HG03175 (cell line): ENCODE measurements around the gene TAF6L.
"Not testable (repeated sequence)": the region's sequence is repeated elsewhere in the genome, so short reads cannot be mapped to it uniquely, and the experiment has no call there.

Source experiments
- ATAC-seq: cut with Tn5 transposase; IDR thresholded peaks from one replicate; pipeline ENCODE4 v1.9.1; 2021; ENCODE audit warnings: mild to moderate bottlenecking, moderate library complexity; ENCODE audit not compliant: unreplicated experiment

The TAF6L gene

GRCh38 chr11:62805076-62805892, 34.1 kb downstream of the TAF6L start, which contains the start of gene NXF1:
Gene NXF1, minus strand, starts transcription at chr11:62805440. Its CDS starts 84 bp downstream, at chr11:62805356.
- peak; percentile 82 for ATAC-seq

GRCh38 chr11:62805961-62806441, 34.8 kb downstream of the TAF6L start:
- no peak for ATAC-seq

GRCh38 chr11:62806611-62807121, 35.5 kb downstream of the TAF6L start:
- no peak for ATAC-seq

- ATAC-seq: no peak
Measured at GRCh38 chr11:62810748-62811147, 39.6 kb downstream of the TAF6L start.

GRCh38 chr11:62811659-62812058, 40.5 kb downstream of the TAF6L start:
- ATAC-seq: no peak

GRCh38 chr11:62816557-62816956, 45.4 kb downstream of the TAF6L start:
- no peak for ATAC-seq

- no peak for ATAC-seq
Measured at GRCh38 chr11:62817129-62817528, 45.9 kb downstream of the TAF6L start.

- no peak for ATAC-seq
Measured at GRCh38 chr11:62823677-62824076, 52.5 kb downstream of the TAF6L start.

GRCh38 chr11:62828130-62828529, 56.9 kb downstream of the TAF6L start:
- not testable (repeated sequence) for ATAC-seq

GRCh38 chr11:62830904-62831519, 59.8 kb downstream of the TAF6L start:
- no peak for ATAC-seq

- ATAC-seq: peak; percentile 86
Measured at GRCh38 chr11:62831520-62832335, 60.5 kb downstream of the TAF6L start, which contains the start of gene STX5. Gene STX5, minus strand, starts transcription at chr11:62832051. Its CDS starts 808 bp downstream, at chr11:62831243.

- peak; percentile 22 for ATAC-seq
Measured at GRCh38 chr11:62832336-62833234, 61.4 kb downstream of the TAF6L start, which contains the start of gene TEX54. Gene TEX54, minus strand, starts transcription at chr11:62832841.

- no peak for ATAC-seq
Measured at GRCh38 chr11:62835336-62835735, 64.1 kb downstream of the TAF6L start.
